ENCODE measurements around the gene F3.

DNA sequence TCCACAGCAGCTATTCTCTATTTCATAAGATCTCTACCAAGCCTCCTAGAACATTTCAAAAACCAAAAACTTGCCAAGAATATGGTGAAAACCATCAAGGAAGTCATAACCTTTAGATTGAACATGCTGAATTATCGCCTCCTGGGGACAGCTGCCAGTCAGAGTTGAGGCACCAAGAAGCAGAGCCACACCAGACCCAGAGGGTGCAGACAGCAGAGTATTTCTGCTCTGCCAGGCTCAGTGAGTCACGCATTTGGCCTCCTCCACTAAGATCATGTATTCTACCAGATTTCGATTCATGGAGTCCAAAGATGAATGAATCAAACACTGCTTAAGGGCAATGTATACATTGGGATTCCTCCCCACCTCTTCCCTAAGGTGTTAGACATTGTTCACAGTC is 2.1 kb downstream of the F3 start:
- TF ChIP-seq, protein P1, sequence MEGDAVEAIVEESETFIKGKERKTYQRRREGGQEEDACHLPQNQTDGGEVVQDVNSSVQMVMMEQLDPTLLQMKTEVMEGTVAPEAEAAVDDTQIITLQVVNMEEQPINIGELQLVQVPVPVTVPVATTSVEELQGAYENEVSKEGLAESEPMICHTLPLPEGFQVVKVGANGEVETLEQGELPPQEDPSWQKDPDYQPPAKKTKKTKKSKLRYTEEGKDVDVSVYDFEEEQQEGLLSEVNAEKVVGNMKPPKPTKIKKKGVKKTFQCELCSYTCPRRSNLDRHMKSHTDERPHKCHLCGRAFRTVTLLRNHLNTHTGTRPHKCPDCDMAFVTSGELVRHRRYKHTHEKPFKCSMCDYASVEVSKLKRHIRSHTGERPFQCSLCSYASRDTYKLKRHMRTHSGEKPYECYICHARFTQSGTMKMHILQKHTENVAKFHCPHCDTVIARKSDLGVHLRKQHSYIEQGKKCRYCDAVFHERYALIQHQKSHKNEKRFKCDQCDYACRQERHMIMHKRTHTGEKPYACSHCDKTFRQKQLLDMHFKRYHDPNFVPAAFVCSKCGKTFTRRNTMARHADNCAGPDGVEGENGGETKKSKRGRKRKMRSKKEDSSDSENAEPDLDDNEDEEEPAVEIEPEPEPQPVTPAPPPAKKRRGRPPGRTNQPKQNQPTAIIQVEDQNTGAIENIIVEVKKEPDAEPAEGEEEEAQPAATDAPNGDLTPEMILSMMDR (IDR thresholded peaks at IDR 0.05), result no peak
- TF ChIP-seq POLR2A (IDR thresholded peaks at IDR 0.05), result no peak

All from right lobe of liver (tissue), 4 donors.